Heart left ventricle (tissue), 13 donors: Measurements from ENCODE around the gene A2ML1.

Experiments used
- CTCF ChIP-seq, 12 donors: fragments of 200-600 bp; sonication (generic) in 4 of 12; IDR thresholded peaks; one replicate each; pipeline versions ENCODE4 v1.5.0 to v1.8.0; 2018 to 2022; ENCODE audit warnings: antibody characterized with exemption in 12 of 12, mild to moderate bottlenecking in 5 of 12
- POLR2A ChIP-seq, 2 donors: fragments of 450-650 bp; IDR thresholded peaks; one replicate each; pipeline ENCODE4 v1.6.1; 2017; ENCODE audit warnings: antibody characterized with exemption in 2 of 2, mild to moderate bottlenecking in 2 of 2, moderate library complexity in 2 of 2
- donor health status: ischemic (EF 13 %, LVEDD 7.1; RV severe dilation, severe dysfunction).
- donor health status: DM: no; HTN: yes; CAD: no.
- donor health status: DM: no; HTN: no; CAD: no.
- donor health status: ischemic (EF 25% LVEDD 6.9; RV normal size, moderate dysfunction).
- donor health status: ischemic (EF 25% LVEDD 5.7; RV mildly dilated, moderate dysfunction).
- donor health status: ischemic (EF 35%, LVEDD 5.7; RV mildly dilated, moderate dysfunction).
- donor health status: nonischemic (EF 11% LVEDD 7.7; RV severe dilation, severe dysfunction).
- donor health status: DM: yes; HTN: yes; CAD: no.
- donor health status: PGD.
- donor health status: ischemic (EF 29% LVEDD 5.4; RV normal size, mild dysfunction).
- donor health status: nonischemic (EF 23%, LVEDD 6.1; RV moderate dilation, normal function).

GRCh38 chr12:8779281-8779680, 43.1 kb upstream of the A2ML1 start:
- TF ChIP-seq CTCF (IDR thresholded peaks at IDR 0.05) (no peak), POLR2A (IDR thresholded peaks at IDR 0.05) (no peak)
